Stimulated activated CD4-positive, alpha-beta T cell treated with anti-CD3 and anti-CD28 coated beads, Interleukin-4, amount 100 ng/mL, for 1 hour (primary cell): ENCODE results near the gene MRTFA.
"Not testable (repeated sequence)": the region's sequence is repeated elsewhere in the genome, so short reads cannot be mapped to it uniquely, and the experiment has no call there.

Experiments
- DNase-seq: peaks from one replicate; pipeline ENCODE4 v3.0.0-alpha.2; 2020

Gene MRTFA

DNA sequence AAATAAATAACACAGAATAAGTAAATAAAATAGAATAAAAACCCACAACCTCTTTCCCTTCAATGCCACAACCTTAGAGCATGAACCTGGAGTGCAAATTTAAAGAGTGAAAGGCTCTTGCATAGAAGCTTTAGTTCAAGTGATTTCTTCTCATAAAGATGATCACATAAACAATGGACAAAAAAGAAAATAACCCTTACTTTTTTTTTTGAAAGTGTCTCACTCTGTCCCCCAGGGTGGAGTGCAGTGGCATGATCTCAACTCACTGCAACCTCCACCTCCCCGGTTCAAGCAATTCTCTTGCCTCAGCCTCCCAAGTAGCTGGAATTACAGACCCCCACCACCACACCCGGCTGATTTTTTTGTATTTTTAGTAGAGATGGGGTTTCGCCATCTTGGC lies 10.7 kb downstream of the MRTFA start:
- DNase-seq, result not testable (repeated sequence)

GRCh38 chr22:40625281-40625680 lies 11.2 kb downstream of the MRTFA start:
- not testable (repeated sequence) for DNase-seq

DNA sequence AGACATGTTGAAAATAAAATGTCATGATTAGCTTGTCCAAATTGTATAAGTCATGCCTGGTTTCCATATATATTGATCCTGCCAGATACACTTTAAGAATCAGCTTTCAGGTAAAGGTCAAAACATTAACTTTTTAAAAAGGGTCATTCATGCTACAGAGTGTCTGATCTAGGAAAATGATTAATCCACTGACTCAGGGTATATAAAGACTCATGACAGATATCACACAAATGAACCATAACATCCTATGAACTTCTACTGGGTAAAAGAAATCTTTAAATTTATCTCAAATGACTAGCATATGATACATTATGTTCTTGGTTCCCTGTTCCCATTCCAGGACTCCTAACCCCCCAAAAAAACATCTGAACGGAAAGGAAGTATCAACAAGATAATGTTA lies 11.7 kb downstream of the MRTFA start:
- no peak for DNase-seq

DNA sequence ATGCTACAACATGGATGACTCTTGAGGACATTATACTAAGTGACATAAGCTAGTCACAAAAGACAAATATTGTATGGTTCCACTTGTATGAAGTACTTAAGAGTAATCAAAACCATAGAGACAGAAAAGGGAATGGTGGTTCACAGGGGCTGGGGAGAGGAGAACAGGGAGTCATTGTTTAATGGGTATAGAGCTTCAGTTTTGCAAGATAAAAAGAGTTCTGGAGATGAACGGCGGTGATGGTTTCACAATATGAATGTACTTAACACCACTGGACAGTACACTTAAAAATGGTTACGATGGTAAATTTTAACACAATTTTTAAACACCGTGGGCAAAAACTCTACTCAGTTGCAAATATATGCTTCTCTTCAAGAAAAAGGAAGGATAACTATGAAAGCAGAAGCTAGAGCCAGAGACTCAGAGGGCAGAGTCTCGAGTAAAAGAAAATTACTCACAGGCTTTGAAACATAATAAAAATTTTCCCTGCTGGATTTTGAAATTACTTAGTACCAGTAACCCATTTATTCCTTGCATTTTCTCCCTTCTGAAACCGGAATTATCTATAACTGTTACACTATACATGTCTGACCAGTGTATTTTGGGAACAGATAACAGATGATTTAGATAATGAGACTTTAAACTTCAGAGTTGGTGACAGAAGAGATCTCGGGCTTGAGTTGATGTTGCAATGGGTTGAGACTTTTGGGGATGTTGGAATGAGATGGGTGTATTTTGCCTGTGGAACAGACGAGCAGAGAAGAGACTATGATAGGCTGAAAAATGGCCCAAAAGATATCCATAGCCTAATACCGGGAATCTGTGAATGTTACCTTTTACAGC lies 15.0 kb downstream of the MRTFA start:
- DNase-seq, result no peak

- DNase-seq, result no peak
Observed at GRCh38 chr22:40620464-40621046, 16.0 kb downstream of the MRTFA start.

- DNase-seq, result no peak
Observed at GRCh38 chr22:40618400-40618799, 18.1 kb downstream of the MRTFA start.

DNA sequence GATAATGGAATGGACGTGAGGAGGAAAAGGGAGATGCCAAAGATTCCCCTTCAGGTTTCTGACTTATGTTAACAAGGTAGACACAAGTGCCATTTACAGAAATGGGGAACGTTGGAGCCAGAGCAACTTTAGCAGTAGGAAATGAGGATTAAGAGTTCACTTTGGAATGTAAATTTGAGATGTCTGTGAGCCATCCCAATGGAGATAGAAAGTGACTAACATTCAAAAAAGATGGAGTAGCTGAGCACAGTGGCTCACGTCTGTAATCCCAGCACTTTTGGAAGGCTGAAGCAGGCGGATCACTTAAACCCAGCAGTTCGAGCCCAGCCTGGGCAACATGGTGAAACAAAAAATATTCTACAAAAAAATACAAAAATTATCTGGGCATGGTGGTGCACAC lies 19.9 kb downstream of the MRTFA start:
- no peak for DNase-seq

- DNase-seq, result no peak
Observed at GRCh38 chr22:40613067-40613466, 23.5 kb downstream of the MRTFA start.

GRCh38 chr22:40612291-40612751 lies 24.2 kb downstream of the MRTFA start:
- no peak for DNase-seq

DNA sequence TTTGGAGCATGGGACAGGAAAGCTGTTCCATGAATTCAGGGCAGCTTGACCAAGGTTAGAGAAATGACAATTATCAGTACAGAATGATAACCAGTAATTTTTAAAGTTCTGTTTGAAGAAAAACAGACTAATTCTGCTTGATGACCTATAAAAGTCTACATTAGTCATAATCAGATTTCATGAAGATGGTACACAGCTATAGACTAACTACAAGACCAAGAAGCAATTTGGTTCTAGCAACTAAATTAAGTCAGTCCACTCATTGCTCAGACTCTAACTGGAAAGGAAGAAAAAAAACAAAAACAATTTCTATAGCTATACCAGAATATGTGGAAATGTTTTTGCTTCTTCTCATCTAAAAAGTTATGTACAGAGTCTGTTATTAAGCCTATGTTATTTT lies 24.9 kb downstream of the MRTFA start:
- no peak for DNase-seq

- DNase-seq, result no peak
Observed at GRCh38 chr22:40610329-40610850, 26.1 kb downstream of the MRTFA start.

DNA sequence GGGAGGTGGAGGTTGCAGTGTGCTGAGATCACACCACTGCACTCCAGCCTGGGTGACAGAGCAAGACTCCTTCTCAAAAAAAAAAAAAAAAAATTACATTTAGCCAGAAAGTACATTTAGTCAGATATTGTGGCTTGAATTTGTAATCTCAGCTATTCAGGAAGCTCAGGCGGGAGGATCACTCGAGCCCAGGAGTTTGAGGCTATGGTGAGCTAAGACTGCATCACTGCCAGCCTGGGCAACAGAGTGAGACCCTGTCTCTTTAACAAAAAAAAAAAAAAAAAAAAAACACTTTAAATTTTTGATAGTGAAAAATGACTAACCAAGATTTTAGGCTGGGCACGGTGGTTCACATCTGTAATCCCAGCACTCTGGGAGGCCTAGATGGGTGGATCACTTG lies 27.3 kb downstream of the MRTFA start:
- no peak for DNase-seq

- no peak for DNase-seq
Observed at GRCh38 chr22:40607506-40607905, 29.0 kb downstream of the MRTFA start.

DNA sequence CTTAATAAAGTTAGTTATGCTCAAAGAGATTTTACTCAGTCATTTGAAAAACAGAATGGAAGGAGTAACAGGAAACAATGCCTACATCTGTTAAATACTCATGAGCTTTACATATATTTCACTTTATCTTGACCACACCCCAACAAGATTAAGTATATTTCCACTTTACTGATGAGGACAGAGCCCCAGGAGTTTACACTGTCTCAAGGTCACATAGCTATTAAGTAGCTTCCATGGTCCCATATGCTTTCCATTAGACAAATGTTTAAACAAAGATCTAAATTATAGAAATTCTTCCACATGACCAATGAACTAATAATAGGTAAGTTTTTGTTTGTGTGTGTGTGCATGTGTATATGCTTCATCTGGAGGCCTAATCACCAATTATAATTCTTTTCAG lies 30.2 kb downstream of the MRTFA start:
- DNase-seq, result no peak

- no peak for DNase-seq
Observed at GRCh38 chr22:40605761-40606160, 30.8 kb downstream of the MRTFA start.

DNA sequence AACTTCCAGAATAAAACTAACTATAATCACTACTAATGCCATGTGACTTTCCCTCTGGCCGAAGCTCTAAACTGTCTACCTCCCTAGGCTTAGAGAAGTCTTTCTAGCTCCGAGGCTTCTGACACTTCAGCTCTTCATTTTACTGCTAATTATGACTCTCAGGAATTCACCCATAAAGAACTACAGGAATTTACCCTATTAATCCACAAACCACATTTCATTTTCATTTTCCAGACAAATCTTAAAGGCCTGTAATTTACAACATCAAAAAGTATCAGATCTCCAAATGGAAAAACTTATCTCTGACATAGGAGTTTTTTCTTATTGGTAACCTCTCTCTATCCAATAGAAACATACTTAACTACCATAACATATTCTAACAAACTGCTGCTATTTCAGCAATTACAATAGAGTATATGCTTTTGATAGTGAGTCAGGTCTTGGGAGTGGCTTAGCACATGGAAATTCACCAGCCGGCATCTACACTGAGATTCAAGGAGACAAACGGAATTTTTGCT lies 33.4 kb downstream of the MRTFA start:
- DNase-seq, result no peak

DNA sequence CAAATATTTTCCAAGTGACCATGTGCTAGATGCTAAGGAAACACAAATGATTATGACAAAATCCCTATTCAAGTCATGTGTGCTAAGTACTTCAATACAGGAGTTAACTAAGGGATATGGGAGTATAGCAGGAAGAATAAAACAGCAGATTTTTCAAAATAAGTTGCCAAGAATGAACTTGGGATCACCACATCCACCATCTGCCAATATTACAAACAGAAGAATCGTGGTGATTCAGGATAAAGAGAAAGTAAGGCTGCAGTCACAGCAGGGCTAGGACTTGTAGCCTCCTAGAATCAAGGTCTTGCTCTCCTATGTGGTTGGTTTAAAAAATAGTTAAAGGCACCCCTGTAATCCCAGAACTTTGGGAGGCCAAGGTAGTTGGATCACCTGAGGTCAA lies 34.3 kb downstream of the MRTFA start:
- no peak for DNase-seq

- no peak for DNase-seq
Observed at GRCh38 chr22:40599731-40600130, 36.8 kb downstream of the MRTFA start.

- not testable (repeated sequence) for DNase-seq
Observed at GRCh38 chr22:40598712-40599111, 37.8 kb downstream of the MRTFA start.

GRCh38 chr22:40597526-40598430 lies 38.7 kb downstream of the MRTFA start:
- DNase-seq, result no peak

DNA sequence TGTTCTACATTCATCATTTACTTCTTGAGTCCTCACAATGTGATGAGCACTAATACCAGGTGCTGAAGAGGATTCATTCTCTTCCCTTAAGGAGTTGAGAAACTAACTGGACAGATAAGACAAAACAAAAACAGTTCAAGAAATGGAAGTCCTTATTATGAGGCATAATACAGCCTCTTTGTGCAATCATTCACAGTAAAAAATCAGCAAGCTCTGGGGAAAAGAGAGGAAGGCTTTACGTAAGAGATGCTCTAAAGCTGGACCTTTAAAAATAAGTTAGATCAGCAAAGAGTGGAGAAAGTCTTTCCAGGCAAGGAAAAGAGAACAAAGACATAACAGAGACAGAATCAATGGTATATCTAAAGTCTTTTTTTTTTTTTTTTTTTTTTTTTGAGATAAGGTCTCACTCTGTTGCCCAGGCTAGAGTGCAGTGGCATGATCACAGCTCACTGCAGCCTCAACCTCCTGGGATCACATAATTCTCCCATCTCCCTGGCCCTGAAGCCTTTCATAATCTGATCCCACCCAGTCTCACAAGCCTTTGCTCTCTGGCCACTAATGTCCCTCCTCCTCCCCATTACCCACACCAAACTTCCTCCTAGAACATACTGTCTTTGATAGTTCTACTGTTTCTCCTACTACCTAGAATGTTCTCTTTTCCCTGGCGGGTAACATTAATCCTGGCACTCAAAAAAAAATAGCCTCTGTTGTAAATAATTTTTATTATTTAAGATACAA lies 40.9 kb downstream of the MRTFA start:
- DNase-seq, result no peak

GRCh38 chr22:40594924-40595323 lies 41.6 kb downstream of the MRTFA start:
- no peak for DNase-seq
